Endothelial cell (in vitro differentiated cells): ENCODE measurements around the gene ARCN1. TPM values are rescaled to one million over a fixed set of nuclear protein-coding genes. Genes with fewer than 3 reads are reported as not detected.

ENCODE experiments used
- DNase-seq: peaks from one replicate; pipeline ENCODE4 v3.0.0; 2021; ENCODE audit warnings: low spot score
- H3K27ac Mint-ChIP-seq: one replicate; pipeline ENCODE4 v1.8.0; 2021; ENCODE audit warnings: mixed read lengths, inconsistent platforms; ENCODE audit not compliant: unreplicated experiment
- H3K27me3 Mint-ChIP-seq: one replicate; pipeline ENCODE4 v1.8.0; 2021; ENCODE audit warnings: mild to moderate bottlenecking, moderate library complexity, mixed read lengths, inconsistent platforms; ENCODE audit not compliant: unreplicated experiment
- H3K36me3 Mint-ChIP-seq: one replicate; pipeline ENCODE4 v1.8.0; 2021; ENCODE audit warnings: mild to moderate bottlenecking, low read depth, mixed read lengths, inconsistent platforms; ENCODE audit not compliant: unreplicated experiment
- H3K4me1 Mint-ChIP-seq: one replicate; pipeline ENCODE4 v1.8.0; 2021; ENCODE audit warnings: mild to moderate bottlenecking, mixed read lengths, inconsistent platforms; ENCODE audit not compliant: unreplicated experiment
- H3K4me3 Mint-ChIP-seq: one replicate; pipeline ENCODE4 v1.8.0; 2021; ENCODE audit warnings: mild to moderate bottlenecking, mixed read lengths, inconsistent platforms; ENCODE audit not compliant: unreplicated experiment
- H3K9me3 Mint-ChIP-seq: one replicate; pipeline ENCODE4 v1.8.0; 2021; ENCODE audit warnings: mixed read lengths, inconsistent platforms; ENCODE audit not compliant: unreplicated experiment
- CTCF ChIP-seq: fragments of 200-600 bp; sonication (generic); IDR thresholded peaks from one replicate; pipeline ENCODE4 v1.5.0; 2021; ENCODE audit warnings: antibody characterized with exemption; ENCODE audit not compliant: unreplicated experiment
- total RNA-seq: library from RNA; stranded (reverse); fragmentation: NEBNext Ultra II Directional; extraction: Animal tissue kit (Norgen Biotek cat#: 25700); gene quantifications from one replicate; pipeline ENCODE4 v1.2.1, GENCODE V29; 2021; ENCODE audit not compliant: unreplicated experiment

The ARCN1 gene
- total RNA-seq, 1 donor from 2014 or later = 145 TPM

- TF ChIP-seq CTCF = no peak
- Mint-ChIP-seq H3K27ac (no peak overlapping the region), H3K4me3 (no peak overlapping the region), H3K4me1 (peaks cover 14% of the 10 kb centered on the region), H3K36me3 (peaks cover 5% of the 10 kb centered on the region), H3K27me3 (peaks cover 17% of the 10 kb centered on the region), H3K9me3 (no peaks in the 10 kb centered on the region)
- no peak for DNase-seq
These were observed 38.2 kb upstream of the ARCN1 start for GRCh38 chr11:118533769-118534729.

- no peak for TF ChIP-seq CTCF
- H3K36me3 Mint-ChIP-seq = no peaks in the 10 kb centered on the region
- peaks cover 4% of the 10 kb centered on the region for H3K4me1 Mint-ChIP-seq
- no peaks in the 10 kb centered on the region for H3K9me3 Mint-ChIP-seq
- H3K27me3 Mint-ChIP-seq = peaks cover 15% of the 10 kb centered on the region
- H3K27ac Mint-ChIP-seq = no peak overlapping the region
- no peak for DNase-seq
- no peak overlapping the region for H3K4me3 Mint-ChIP-seq
These were observed 36.9 kb upstream of the ARCN1 start for GRCh38 chr11:118535261-118535660.

- Mint-ChIP-seq H3K4me1 (no peaks in the 10 kb centered on the region), H3K9me3 (no peaks in the 10 kb centered on the region), H3K4me3 (no peak overlapping the region), H3K36me3 (no peaks in the 10 kb centered on the region), H3K27ac (no peak overlapping the region), H3K27me3 (peaks cover 10% of the 10 kb centered on the region)
- TF ChIP-seq CTCF = no peak
- DNase-seq = no peak
These were observed 35.5 kb upstream of the ARCN1 start for GRCh38 chr11:118536726-118537125.

- H3K27ac Mint-ChIP-seq = no peak overlapping the region
- DNase-seq = no peak
- peaks cover 4% of the 10 kb centered on the region for H3K27me3 Mint-ChIP-seq
These were observed 34.7 kb upstream of the ARCN1 start for GRCh38 chr11:118537409-118537980.

More at GRCh38 chr11:118537409-118537980, 34.7 kb upstream of the ARCN1 start:
- Mint-ChIP-seq H3K4me1 (no peaks in the 10 kb centered on the region), H3K9me3 (no peaks in the 10 kb centered on the region), H3K36me3 (no peaks in the 10 kb centered on the region), H3K4me3 (no peak overlapping the region)
- no peak for TF ChIP-seq CTCF
